Common myeloid progenitor, CD34-positive (primary cell): ENCODE results near the gene SUGCT.

Source experiments
- CTCF ChIA-PET: fragments of 350-600 bp; sonication (Branson Sonifier 250); formaldehyde crosslinking; loops from one replicate; lab custom pipeline; 2021; ENCODE audit warnings: antibody characterized with exemption; lab: Charles Lee
- POLR2A ChIA-PET: fragments of 350-600 bp; sonication (Branson Sonifier 250); formaldehyde crosslinking; loops from one replicate; lab custom pipeline; 2021; ENCODE audit warnings: antibody characterized with exemption; lab: Charles Lee
- DNase-seq, 3 donors: peaks; one replicate each; pipeline versions ENCODE4 v3.0.0 to v3.0.0-alpha.2; 2013
- H3K27ac ChIP-seq, 2 experiments: 1 replicate in 1 of 2; 2 replicates in 1 of 2; pipeline ENCODE4 v1.7.0; 2013; ENCODE audit warnings: inconsistent platforms in 2 of 2, low read length in 2 of 2, mild to moderate bottlenecking in 2 of 2, low read depth in 1 of 2, moderate library complexity in 1 of 2; ENCODE audit not compliant: severe bottlenecking in 2 of 2, insufficient read depth in 1 of 2, poor library complexity in 1 of 2
- H3K27me3 ChIP-seq, 5 experiments: replicated peaks in 2 of 5; 1 replicate in 3 of 5; 2 replicates in 2 of 5; pipeline versions ENCODE4 v1.6.1 to v1.7.0; 2013; ENCODE audit warnings: low read length in 4 of 5, mild to moderate bottlenecking in 2 of 5, moderate library complexity in 2 of 5, inconsistent platforms in 1 of 5; ENCODE audit not compliant: insufficient read depth in 5 of 5, control insufficient read depth in 4 of 5
- H3K36me3 ChIP-seq, 4 experiments: 1 replicate in 2 of 4; 2 replicates in 2 of 4; pipeline versions ENCODE4 v1.6.1 to v1.7.0; 2013; ENCODE audit warnings: low read length in 3 of 4, control low read depth in 1 of 4, mild to moderate bottlenecking in 1 of 4; ENCODE audit not compliant: control insufficient read depth in 4 of 4, insufficient read depth in 4 of 4
- H3K4me1 ChIP-seq, 4 experiments: 1 replicate in 3 of 4; 2 replicates in 1 of 4; pipeline versions ENCODE4 v1.6.1 to v1.7.1; 2013; ENCODE audit warnings: low read length in 3 of 4, mild to moderate bottlenecking in 3 of 4, control low read depth in 1 of 4, inconsistent platforms in 1 of 4, moderate library complexity in 1 of 4; ENCODE audit not compliant: control insufficient read depth in 4 of 4, insufficient read depth in 4 of 4; ENCODE audit errors: control extremely low read depth in 1 of 4
- H3K4me3 ChIP-seq, 7 experiments: 1 replicate in 4 of 7; 2 replicates in 3 of 7; pipeline versions ENCODE4 v1.5.1 to v1.7.0; 2013; ENCODE audit warnings: mild to moderate bottlenecking in 7 of 7, low read length in 6 of 7, moderate library complexity in 6 of 7, inconsistent platforms in 2 of 7, low read depth in 2 of 7, control low read depth in 1 of 7; ENCODE audit not compliant: insufficient read depth in 4 of 7, control insufficient read depth in 1 of 7; ENCODE audit errors: extremely low read depth in 1 of 7
- H3K9me3 ChIP-seq, 5 experiments: 1 replicate in 4 of 5; 2 replicates in 1 of 5; pipeline versions ENCODE4 v1.6.1 to v1.7.1; 2013; ENCODE audit warnings: low read length in 4 of 5, mild to moderate bottlenecking in 2 of 5, inconsistent platforms in 1 of 5, low read depth in 1 of 5, moderate library complexity in 1 of 5; ENCODE audit not compliant: control insufficient read depth in 4 of 5, insufficient read depth in 2 of 5; ENCODE audit errors: control extremely low read depth in 1 of 5
- WGBS: methylation state at CpG from one replicate; pipeline ENCODE4 v1.1.5; 2013; ENCODE audit not compliant: insufficient coverage; 5-methylcytosine and 5-hydroxymethylcytosine counted together

The SUGCT gene

GRCh38 chr7:40815022-40815421 is 680.2 kb downstream of the SUGCT start:
- H3K4me3 ChIP-seq = no peak overlapping the region
- 100% methylated on average over 1 of the region's 2 CpGs for WGBS
- no peaks in the 10 kb centered on the region for H3K27me3 ChIP-seq
- ChIA-PET POLR2A (no interaction called here), CTCF (no interaction called here)
- no peaks in the 10 kb centered on the region for H3K4me1 ChIP-seq
- DNase-seq = no peak
- H3K27ac ChIP-seq = no peak overlapping the region
- no peaks in the 10 kb centered on the region for H3K36me3 ChIP-seq
- H3K9me3 ChIP-seq = peaks cover 0 to 12% (median 0%) of the 10 kb centered on the region in 5 experiments

- Histone ChIP-seq H3K9me3 (peaks cover 0 to 12% (median 0%) of the 10 kb centered on the region in 5 experiments), H3K4me3 (no peak overlapping the region), H3K27me3 (no peaks in the 10 kb centered on the region), H3K27ac (no peak overlapping the region), H3K36me3 (no peaks in the 10 kb centered on the region), H3K4me1 (no peaks in the 10 kb centered on the region)
- 100% methylated on average over 3 of the region's 4 CpGs for WGBS
- ChIA-PET POLR2A (no interaction called here), CTCF (no interaction called here)
- DNase-seq = no peak
These were observed 680.7 kb downstream of the SUGCT start for GRCh38 chr7:40815512-40815911.

- DNase-seq = no peak
- ChIA-PET CTCF (no interaction called here), POLR2A (no interaction called here)
- H3K27me3 ChIP-seq = no peaks in the 10 kb centered on the region
- H3K4me3 ChIP-seq = no peak overlapping the region
- peaks cover 0 to 4% (median 0%) of the 10 kb centered on the region in 5 experiments for H3K9me3 ChIP-seq
- H3K27ac ChIP-seq = no peak overlapping the region
- no CpG with 5 or more reads among the region's 1 CpG for WGBS
- no peaks in the 10 kb centered on the region for H3K4me1 ChIP-seq
- no peaks in the 10 kb centered on the region for H3K36me3 ChIP-seq
These were observed 688.1 kb downstream of the SUGCT start for GRCh38 chr7:40822861-40823260.

- CTCF ChIA-PET = no interaction called here
- Histone ChIP-seq H3K9me3 (no peaks in the 10 kb centered on the region), H3K27me3 (no peaks in the 10 kb centered on the region), H3K27ac (no peak overlapping the region), H3K36me3 (no peaks in the 10 kb centered on the region), H3K4me1 (no peaks in the 10 kb centered on the region), H3K4me3 (no peak overlapping the region)
- no CpG with 5 or more reads among the region's 3 CpGs for WGBS
- POLR2A ChIA-PET = no interaction called here
- DNase-seq = no peak
These were observed 689.7 kb downstream of the SUGCT start for GRCh38 chr7:40824461-40824860.

- no peaks in the 10 kb centered on the region for H3K9me3 ChIP-seq
- no peaks in the 10 kb centered on the region for H3K27me3 ChIP-seq
- no peaks in the 10 kb centered on the region for H3K36me3 ChIP-seq
- no peak overlapping the region for H3K4me3 ChIP-seq
- ChIA-PET POLR2A (no interaction called here), CTCF (interaction anchor here (1.2 kb wide), 1 partner anchor 34 kb away, joined by 3 read pairs; no protein-coding TSS in a partner anchor)
- H3K27ac ChIP-seq = no peak overlapping the region
- no peak for DNase-seq
- 100% methylated on average over 2 of the region's 3 CpGs for WGBS
- no peaks in the 10 kb centered on the region for H3K4me1 ChIP-seq
These were observed 691.8 kb downstream of the SUGCT start for GRCh38 chr7:40826411-40827221.

- H3K27ac ChIP-seq = no peak overlapping the region
- H3K36me3 ChIP-seq = no peaks in the 10 kb centered on the region
- H3K9me3 ChIP-seq = no peaks in the 10 kb centered on the region
- no peaks in the 10 kb centered on the region for H3K27me3 ChIP-seq
- no peak overlapping the region for H3K4me3 ChIP-seq
- H3K4me1 ChIP-seq = no peaks in the 10 kb centered on the region
- CTCF ChIA-PET = interaction anchor here (1.2 kb wide), 1 partner anchor 35 kb away, joined by 3 read pairs; no protein-coding TSS in a partner anchor
- POLR2A ChIA-PET = no interaction called here
- WGBS = 93% methylated on average over 9 of the region's 10 CpGs
- DNase-seq = no peak
These were observed 692.6 kb downstream of the SUGCT start for GRCh38 chr7:40827222-40828085.
